ENCODE data around the gene CNN2. TPM values are rescaled to one million over a fixed set of nuclear protein-coding genes. Genes with fewer than 3 reads are reported as not detected.
A peak's percentile ranks its signal among the peaks of the same experiment; 100 is the strongest.

Gene CNN2
- total and polyA plus RNA-seq, 3 donors from 2014 or later = 19.1 to 36.4 (median 28.0) TPM

- no peaks in the 10 kb centered on the region for H3K36me3 ChIP-seq (ENCODE audit: low read depth, missing control alignments)
- DNase-seq = peak; percentile 66
- TF ChIP-seq POLR2A (IDR thresholded peaks at IDR 0.05) (no peak), CTCF (IDR thresholded peaks at IDR 0.05) (no peak)
- H3K9me3 ChIP-seq = no peaks in the 10 kb centered on the region
- H3K27me3 ChIP-seq = no peaks in the 10 kb centered on the region
- intact Hi-C loops (cut with DNase I; ENCODE audit: low total_unique reads) = no loop called here
- peak overlapping the region; percentile 75 to 89 for H3K27ac ChIP-seq
- peak overlapping the region; percentile 61 to 64 for H3K4me3 ChIP-seq
- 1 to 8% methylated on average over 7 to 51 of the region's 58 CpGs for WGBS, 2 donors
- peaks cover 11% of the 10 kb centered on the region for H3K4me1 ChIP-seq
Observed at GRCh38 chr19:1028062-1028926, 1.9 kb downstream of the CNN2 start.

GRCh38 chr19:1032264-1032867 lies 6.0 kb downstream of the CNN2 start:
- DNase-seq = no peak
- no peaks in the 10 kb centered on the region for H3K27me3 ChIP-seq
- 85 to 90% methylated on average over 20 of the region's 20 CpGs for WGBS, 2 donors
- intact Hi-C loops (cut with DNase I; ENCODE audit: low total_unique reads) = no loop called here
- H3K4me3 ChIP-seq = no peak overlapping the region
- H3K36me3 ChIP-seq (ENCODE audit: low read depth, missing control alignments) = no peaks in the 10 kb centered on the region
- H3K4me1 ChIP-seq = peaks cover 10% of the 10 kb centered on the region
- H3K27ac ChIP-seq = no peak overlapping the region
- TF ChIP-seq POLR2A (IDR thresholded peaks at IDR 0.05) (no peak), CTCF (IDR thresholded peaks at IDR 0.05) (no peak)
- no peaks in the 10 kb centered on the region for H3K9me3 ChIP-seq

- intact Hi-C loops (cut with DNase I; ENCODE audit: low total_unique reads) = no loop called here
- 87 to 96% methylated on average over 21 to 28 of the region's 29 CpGs for WGBS, 2 donors
Observed at GRCh38 chr19:1035998-1036621, 9.7 kb downstream of the CNN2 start.

GRCh38 chr19:1037621-1038064 lies 11.2 kb downstream of the CNN2 start:
- no peak for TF ChIP-seq POLR2A (IDR thresholded peaks at IDR 0.05)
- no peak for TF ChIP-seq CTCF (IDR thresholded peaks at IDR 0.05)
- Histone ChIP-seq H3K27me3 (no peaks in the 10 kb centered on the region), H3K36me3 (ENCODE audit: low read depth, missing control alignments) (no peaks in the 10 kb centered on the region), H3K27ac (peak overlapping the region in 1 of 2 donors; percentile 39), H3K9me3 (no peaks in the 10 kb centered on the region), H3K4me1 (peaks cover 21% of the 10 kb centered on the region), H3K4me3 (no peak overlapping the region)
- no peak for DNase-seq
- 60 to 66% methylated on average over 15 to 22 of the region's 22 CpGs for WGBS, 2 donors
- intact Hi-C loops (cut with DNase I; ENCODE audit: low total_unique reads) = no loop called here

More at GRCh38 chr19:1035998-1036621, 9.7 kb downstream of the CNN2 start:
- TF ChIP-seq CTCF (IDR thresholded peaks at IDR 0.05) = no peak
- no peak for TF ChIP-seq POLR2A (IDR thresholded peaks at IDR 0.05)
- Histone ChIP-seq H3K4me3 (no peak overlapping the region), H3K27ac (no peak overlapping the region), H3K27me3 (no peaks in the 10 kb centered on the region), H3K9me3 (no peaks in the 10 kb centered on the region), H3K36me3 (ENCODE audit: low read depth, missing control alignments) (no peaks in the 10 kb centered on the region), H3K4me1 (peaks cover 16% of the 10 kb centered on the region)
- no peak for DNase-seq
